HG03342 (cell line): ENCODE measurements around the gene TXNDC17.
"Not testable (repeated sequence)": the region's sequence is repeated elsewhere in the genome, so short reads cannot be mapped to it uniquely, and the experiment has no call there.

Source experiments
- ATAC-seq: cut with Tn5 transposase; IDR thresholded peaks from one replicate; pipeline ENCODE4 v1.9.1; 2021; ENCODE audit warnings: mild to moderate bottlenecking, moderate library complexity; ENCODE audit not compliant: unreplicated experiment

TXNDC17 gene

DNA sequence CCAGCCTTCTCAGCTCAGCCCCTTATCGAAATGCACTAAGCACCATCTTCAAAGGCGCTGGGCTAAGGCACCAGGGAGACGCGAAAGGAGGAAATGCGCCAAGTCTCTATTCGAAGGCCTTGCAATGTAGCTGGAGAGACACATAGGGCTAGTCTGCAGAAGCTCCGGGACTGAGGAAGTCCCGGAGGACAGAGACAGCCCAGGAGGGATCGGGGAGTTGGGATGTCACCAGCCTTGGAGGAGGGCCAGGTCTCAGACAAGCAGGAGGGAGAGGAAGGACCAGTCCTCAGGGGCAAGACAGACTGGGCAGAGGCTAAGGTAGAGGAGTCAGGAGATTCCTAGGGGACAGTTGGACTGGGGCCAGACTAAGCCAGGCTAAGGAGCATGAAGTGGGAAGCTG, 19.2 kb downstream of the TXNDC17 start:
- ATAC-seq: no peak

DNA sequence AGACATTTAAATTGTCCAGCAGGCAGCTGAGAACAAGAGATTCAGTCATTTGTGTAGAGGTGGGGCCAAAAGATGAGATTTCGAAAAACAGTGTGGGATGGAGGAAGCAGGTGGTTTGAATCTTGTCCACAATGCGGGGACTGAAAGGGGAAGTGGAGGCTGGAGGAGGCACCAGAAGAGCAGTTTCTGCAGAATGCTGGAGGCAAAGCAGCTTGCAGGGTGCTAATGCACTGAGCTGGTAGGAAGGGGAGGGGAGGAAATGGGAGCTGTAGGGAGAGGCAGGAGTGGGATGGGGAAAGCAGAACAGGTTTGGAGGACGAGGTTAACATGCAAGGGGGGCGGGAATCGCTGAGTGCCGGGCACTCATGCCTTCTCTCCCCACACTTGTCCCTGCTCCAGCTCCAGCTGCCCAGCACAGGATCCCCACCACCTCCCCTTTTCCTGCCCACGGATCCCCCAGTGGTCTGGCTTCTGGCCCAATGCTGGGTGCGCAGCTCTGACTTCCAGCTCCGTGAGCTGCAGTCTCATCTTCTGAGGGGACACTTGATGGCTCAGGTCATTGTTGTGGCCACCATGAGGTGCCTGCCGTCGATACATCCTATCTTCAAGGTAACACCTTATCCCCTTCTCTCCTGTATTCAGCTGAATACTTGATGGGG, 20.1 kb downstream of the TXNDC17 start:
- ATAC-seq: peak; percentile 45

DNA sequence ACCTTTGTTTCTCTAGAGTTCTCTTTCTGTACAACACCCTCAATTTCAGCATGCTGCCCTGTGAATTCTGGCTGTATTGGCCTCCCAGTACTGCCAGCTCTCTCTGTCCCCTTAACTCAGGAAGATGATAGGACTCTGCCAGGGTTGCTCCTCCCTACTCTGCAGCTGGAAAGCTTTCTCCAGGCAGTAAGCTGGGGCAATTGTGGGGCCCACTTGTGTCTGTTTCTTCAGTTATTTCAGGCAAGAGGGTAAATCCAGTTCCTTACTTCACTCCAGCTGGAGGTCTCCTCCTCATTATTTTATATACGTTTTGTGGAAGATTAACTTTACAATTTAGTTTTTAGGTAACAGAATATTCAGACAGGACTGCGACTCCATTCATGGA, 20.6 kb downstream of the TXNDC17 start:
- no peak for ATAC-seq

- ATAC-seq: not testable (repeated sequence)
Observed at GRCh38 chr17:6663200-6663599, 22.3 kb downstream of the TXNDC17 start.

- no peak for ATAC-seq
Observed at GRCh38 chr17:6666077-6666521, 25.2 kb downstream of the TXNDC17 start.

GRCh38 chr17:6666557-6666956, 25.7 kb downstream of the TXNDC17 start:
- ATAC-seq: no peak

GRCh38 chr17:6667516-6667915, 26.7 kb downstream of the TXNDC17 start:
- ATAC-seq: no peak

DNA sequence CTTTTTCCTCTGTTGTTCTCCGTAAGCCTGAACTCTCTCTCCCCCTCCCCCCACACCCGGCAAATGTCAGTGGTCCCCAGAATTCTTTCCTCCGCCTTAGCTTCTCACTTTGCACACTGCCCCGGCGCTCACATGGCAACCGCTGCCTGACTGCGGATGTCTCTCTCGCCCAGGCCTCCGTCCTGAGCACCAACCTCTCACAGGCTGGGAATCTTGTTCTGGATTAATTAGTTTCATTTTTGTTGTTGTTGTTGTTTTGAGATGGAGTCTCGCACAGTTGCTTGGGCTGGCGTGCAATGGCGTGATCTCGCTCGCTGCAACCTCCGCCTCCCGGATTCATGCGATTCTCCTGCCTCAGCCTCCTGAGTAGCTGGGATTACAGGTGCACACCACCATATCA, 27.4 kb downstream of the TXNDC17 start:
- no peak for ATAC-seq

GRCh38 chr17:6668727-6669425, 28.0 kb downstream of the TXNDC17 start:
- no peak for ATAC-seq

DNA sequence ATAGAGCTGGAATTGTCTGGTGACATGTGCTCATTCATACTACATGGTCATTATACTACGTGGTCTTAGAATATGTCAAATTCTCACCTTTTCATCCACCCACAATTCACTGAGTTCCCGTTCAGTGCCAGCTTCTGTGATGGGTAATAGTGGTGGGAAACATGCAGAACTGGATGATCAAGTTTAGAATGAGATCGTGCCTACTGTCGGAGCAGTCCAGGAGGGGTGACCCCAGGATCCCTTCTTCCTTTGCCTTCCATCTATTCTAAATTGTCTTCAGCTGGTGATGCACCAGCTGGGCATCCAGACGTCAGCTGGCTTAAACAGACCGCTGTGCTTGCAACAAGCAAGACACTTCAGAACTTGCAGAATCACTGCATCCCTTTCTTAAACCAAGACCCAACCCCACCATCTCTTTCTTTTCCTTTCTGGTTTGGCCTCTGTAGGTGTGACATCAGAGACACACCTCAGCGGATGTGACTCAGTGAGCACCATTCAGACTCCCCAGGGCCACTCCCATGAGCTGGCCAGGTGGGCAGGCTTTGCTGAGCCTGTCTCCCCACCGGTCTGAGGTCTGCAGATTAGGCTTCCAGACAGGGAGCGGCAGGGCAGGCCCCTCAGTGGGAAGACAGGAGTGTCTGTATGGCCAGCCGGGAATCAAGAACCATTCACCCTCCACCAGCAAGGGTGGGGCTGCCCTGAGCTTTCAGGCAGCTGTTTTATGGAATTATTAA, 28.8 kb downstream of the TXNDC17 start:
- no peak for ATAC-seq

GRCh38 chr17:6670571-6670970, 29.7 kb downstream of the TXNDC17 start:
- ATAC-seq: no peak

- ATAC-seq: no peak
Observed at GRCh38 chr17:6670999-6671398, 30.1 kb downstream of the TXNDC17 start.

DNA sequence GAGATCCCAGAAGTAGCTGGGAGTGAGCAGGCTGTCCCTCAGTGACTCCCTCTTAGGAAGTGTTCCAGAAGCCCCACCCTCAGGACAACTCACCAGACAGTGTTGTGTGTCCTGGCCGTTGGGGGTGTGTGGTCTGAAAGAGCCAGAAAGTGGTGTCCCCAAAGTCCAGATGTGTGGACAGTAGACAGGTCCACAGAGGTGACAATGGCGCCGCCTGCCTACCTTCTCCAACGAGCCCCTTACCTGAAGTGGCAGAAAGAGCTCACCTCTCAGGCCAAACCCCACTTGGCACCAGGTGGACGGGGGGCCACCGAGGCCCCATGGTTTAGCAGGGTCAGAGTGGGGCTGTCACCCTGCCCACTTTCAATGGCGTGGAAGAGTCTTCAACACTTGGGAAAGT, 30.6 kb downstream of the TXNDC17 start:
- no peak for ATAC-seq

DNA sequence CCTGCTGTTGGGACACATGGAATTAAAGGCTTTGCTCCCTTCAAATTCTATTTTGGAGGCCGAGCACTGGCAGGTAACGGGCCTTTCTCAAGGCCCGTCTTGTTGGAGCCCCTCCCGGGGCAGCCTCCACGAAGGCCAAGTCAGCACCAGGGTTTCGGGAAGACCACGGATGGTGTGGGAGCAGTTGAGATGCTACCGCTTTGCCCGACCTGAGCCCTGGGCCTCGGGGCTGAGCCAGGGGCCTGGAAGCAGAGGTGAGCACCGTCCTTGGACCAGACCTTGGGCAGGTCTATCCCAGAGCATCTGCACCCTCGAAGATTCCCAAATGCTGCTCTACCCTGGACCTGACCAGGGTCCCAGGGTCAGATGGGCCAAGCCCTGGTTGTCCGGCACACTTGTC, 33.7 kb downstream of the TXNDC17 start:
- no peak for ATAC-seq

GRCh38 chr17:6675201-6675825, 34.5 kb downstream of the TXNDC17 start:
- no peak for ATAC-seq

DNA sequence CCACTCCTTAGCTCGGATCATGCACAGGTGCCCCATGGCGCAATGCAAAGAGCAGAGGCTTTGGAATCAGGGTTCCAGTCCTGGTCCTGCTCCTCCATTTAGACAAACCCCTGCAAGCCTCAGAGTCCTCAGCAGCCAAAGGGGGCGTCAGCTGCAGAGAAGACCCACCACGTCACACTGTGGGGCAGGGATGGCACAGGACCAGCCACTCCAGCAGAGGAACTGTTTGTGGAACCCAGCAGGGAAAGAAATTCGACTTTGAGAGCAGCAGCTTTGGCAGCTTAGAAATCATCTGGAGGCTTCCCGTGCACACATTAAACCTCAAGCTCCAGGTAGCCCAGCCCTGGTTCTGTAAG, 35.9 kb downstream of the TXNDC17 start:
- no peak for ATAC-seq

- ATAC-seq: no peak
Observed at GRCh38 chr17:6677158-6677831, 36.4 kb downstream of the TXNDC17 start.

- ATAC-seq: no peak
Observed at GRCh38 chr17:6677946-6678345, 37.1 kb downstream of the TXNDC17 start.

GRCh38 chr17:6679241-6679640, 38.4 kb downstream of the TXNDC17 start:
- ATAC-seq: no peak

DNA sequence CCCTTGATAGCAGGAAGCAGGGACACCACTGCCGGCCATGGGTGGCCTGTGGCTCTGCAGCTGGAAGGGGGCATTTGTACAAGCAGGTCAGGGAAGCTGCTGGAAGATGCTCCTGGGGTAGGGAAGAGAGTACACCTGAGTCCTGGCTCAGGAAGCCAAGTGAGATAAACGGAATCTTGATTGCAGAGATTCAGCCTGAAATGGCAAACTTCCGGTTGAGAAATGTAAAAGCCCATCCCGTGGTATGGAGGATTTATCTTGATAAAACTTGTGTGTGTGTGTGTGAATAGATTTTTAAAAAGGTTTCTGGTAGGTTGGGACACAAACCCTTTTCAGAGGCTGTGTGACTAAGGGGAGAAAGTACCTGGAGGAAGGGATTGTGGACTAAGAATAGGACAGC, 40.3 kb downstream of the TXNDC17 start:
- ATAC-seq: no peak

GRCh38 chr17:6681671-6682070, 40.8 kb downstream of the TXNDC17 start:
- no peak for ATAC-seq
